GM19193 (cell line): ENCODE measurements around the gene PSMD5.

ENCODE experiments used
- POLR2A ChIP-seq: IDR thresholded peaks from 4 replicates; pipeline ENCODE4 v1.6.1; 2011; ENCODE audit not compliant: insufficient read depth, insufficient read length; ENCODE audit errors: extremely low read depth

Gene PSMD5

DNA sequence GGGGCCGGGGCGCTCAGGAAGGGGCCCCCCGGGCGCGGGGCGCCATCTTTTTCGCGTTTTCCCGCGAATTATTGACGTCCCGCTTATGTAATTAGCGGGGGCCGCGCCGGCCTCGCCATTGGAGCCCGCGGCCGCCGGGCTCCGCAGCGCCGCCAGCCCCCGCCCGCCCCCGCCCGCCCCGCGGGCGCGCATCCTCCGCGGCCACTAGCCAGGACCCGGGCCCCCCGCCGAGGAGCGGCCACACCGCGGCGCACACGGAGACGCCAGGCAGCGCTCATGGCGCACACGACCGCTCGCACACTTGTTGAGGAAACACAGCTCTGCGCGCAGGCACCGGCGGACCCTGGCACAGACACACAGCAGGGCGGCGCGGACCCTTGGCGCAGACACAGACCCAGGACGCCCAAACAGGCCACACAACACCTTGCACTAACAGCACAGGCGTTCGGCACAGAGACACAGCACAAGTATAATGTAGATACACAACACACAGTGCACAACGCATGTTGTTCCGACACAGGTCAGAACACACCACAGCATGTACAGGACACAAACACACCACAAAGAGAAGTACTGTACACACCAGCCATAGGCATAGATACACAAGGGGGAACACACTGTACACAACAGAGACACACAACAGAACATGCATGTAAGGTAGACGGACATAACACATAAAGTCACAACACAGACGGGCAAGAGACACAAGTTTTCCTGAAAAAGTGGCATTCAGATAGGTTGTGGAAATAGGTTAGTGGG, 34.7 kb upstream of the PSMD5 start:
- peak; percentile 64 for TF ChIP-seq POLR2A

DNA sequence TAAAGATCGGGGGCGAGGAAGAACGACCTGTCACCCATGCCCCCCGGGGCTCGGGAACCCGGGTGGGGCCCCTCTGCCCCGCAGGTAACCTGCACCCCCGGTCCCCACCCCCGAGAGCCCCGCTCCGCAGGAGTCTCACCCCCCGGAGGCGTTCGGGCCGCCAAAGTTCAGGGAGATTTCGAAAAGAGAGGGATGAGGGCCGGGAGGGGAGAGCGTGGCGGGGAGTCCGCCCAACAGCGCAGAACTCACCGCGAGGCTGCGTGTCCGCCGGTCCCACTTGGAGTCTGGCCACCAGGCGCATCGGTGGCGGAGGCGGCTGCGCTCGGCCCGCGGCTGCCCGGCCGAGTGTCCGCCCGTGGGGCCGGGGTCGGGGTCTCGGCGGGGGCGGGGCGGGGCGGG, 34.1 kb upstream of the PSMD5 start, which contains the start of gene PHF19:
PHF19 (minus strand) TSS at position 347 of the 399 bp plus-strand sequence. CDS start 2,447 bp downstream, outside the sequence.
- peak; percentile 12 for TF ChIP-seq POLR2A

DNA sequence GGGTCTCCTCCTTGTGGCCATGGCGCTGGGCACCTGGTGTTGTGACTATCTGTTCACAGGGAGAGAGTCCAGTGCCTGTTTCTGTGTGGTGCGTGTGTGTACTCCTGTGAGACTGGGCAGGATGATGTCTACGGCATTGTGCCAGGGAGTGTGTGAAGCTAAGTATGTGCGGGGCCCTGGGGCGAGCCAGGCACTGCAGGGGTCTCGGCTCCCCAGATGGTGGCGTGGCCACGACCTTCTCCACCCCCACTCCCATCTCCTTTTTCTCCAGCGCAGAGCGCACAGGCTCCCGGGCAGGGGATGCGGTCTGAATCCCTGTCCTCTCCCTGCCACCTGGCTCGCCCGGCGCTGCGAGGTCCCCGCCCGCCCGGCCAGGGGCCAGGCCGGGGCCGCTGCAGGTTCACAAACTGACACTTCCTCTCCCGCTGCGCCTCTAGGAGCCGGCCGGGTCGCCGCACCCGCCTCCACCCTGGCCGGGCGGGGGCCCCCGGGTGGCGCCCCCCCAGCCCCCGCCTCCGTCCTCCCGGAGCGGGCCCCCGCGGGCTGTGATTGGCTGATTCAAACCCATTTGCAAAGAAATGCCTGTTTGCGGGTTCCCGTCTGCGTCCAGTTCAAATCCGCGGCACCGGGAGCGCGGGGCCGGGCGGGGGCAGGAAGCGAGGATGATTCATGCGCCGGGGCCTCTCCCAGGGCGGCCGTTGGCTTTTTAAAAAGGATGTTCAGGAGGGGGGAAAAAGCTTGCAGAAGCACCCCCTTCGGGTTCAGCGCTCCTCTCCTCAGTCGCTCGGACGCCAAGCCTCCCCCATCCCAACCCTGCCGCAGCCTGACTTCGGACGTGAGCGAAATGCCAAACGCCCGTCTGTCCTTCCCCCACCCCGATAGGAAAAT, 33.5 kb upstream of the PSMD5 start:
- TF ChIP-seq POLR2A, result peak; percentile 50

DNA sequence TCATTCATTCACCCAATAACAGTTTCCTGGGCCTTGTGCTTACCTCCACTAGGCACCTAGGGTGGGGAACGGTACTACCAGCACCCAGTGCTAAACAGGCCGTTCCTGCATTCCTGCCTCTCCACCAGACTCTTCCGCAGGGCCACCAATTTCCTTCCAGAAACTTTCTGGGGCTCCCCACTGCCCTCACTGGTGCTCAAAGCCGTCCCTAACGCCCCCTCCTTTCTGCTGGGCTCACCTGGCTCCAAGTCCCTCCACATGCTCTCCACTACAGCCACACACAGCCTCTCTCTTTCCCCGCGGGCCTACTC, 32.9 kb upstream of the PSMD5 start:
- TF ChIP-seq POLR2A, result no peak

DNA sequence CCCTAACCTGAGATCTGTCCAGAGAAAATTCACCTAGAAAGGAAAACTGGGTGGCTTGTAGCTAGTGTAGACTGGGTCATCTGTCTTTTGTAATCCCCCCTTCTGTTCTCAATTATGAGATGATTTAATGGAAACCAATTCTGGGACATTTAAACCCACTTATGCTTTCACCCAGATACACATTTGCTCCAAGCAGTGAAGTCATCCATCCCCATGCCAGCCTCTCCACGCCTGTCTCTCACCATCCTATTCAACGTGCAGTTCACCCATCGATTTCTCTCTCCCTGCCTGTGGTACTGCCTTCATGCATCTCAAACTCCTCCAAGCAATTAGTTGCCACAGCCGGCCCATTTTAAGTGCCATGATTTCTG, 32.5 kb upstream of the PSMD5 start:
- no peak for TF ChIP-seq POLR2A

DNA sequence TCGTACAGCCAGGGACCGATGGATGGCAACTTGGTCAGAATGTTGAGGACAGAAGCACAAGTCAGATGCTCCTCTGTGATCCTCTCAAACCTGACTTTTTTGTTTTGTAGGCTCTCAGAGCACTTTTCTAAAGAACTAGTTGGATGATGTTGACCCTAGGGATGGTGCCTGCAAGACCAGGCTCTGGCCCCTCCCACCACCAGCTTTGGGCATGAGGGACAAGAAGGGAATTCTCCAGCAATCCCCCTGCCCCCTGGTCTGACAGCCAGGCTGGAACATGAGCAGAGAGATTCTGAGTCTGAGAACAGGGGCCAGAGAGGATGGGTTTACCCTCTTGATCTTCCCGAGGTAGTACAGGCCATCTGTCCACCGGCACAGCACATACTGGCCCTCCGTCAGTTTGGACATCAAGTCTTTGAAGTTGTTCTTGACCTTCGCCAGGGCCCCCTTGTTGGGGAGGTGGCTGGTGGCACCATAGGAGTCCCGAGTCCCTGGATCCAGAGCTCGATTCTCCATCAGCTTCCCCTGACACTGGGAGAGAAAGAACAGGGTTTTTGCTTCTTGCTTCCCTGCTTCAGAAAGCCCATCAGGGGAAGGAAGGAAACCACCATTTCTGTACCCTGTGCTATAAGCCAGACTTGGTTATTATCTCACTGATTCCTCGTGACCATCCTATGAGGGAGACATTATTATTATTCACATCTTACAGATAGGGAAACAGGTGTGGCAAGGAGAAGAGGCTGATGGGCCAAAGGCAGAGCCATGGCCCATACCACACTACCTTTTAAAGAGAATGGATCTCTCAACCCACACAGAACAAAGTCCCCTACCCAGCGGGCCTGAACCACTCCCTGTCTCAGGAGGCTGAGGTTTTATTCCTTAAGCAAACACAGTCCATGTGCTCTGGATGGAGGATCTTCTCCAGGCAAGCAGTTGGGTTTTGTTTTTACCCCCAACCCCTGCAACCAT, 31.8 kb upstream of the PSMD5 start:
- no peak for TF ChIP-seq POLR2A

DNA sequence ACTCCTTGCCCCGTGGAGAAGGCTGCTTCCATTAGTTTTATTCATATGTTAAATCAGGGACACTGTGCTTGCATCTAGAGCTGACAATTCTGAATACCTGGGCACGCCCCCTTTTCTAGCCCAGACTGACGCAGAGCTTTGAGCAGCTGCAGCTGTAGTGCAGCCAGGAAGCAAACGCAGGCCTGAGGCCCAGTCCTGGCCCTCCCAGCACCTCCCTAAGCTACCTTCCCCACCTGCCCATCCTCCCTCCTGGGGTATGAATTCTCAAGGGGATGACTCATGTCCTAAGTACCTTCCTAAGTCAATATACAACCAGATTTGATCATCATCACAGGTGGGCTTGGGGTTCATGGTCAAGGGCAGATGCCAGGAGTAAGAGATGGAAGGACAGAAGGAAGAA, 30.8 kb upstream of the PSMD5 start:
- TF ChIP-seq POLR2A, result no peak

DNA sequence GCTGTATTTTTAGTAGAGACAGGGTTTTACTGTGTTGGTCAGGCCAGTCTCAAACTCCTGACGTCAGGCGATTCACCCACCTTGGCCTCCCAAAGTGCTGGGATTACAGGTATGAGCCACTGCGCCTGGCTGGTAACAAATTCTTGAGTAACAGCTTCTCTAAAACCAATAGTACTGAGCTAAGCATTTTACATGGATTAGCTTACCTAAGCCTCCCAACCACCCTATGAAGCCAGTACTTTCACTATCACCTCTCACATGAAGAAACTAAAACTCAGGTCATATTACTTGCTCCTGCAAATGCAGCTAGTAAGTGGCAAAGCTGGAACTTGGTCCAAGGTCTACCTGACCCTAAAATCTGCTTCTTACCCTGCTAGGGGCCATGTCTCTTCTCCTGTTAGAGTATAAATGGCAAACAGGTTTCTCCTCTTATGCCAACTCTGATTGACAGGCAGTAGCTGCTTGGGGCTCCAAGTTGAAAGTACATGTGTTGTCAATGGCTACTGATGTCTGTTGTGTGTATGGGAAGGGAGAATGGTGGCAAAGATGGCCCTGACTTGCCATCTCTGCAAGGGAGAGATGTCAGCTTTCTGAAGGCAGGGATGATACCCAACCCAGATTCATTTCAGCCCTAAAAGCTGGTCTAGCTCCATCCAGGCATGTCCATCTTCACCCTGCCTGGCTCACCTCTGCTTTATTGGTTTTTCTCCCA, 30.2 kb upstream of the PSMD5 start:
- TF ChIP-seq POLR2A, result no peak

DNA sequence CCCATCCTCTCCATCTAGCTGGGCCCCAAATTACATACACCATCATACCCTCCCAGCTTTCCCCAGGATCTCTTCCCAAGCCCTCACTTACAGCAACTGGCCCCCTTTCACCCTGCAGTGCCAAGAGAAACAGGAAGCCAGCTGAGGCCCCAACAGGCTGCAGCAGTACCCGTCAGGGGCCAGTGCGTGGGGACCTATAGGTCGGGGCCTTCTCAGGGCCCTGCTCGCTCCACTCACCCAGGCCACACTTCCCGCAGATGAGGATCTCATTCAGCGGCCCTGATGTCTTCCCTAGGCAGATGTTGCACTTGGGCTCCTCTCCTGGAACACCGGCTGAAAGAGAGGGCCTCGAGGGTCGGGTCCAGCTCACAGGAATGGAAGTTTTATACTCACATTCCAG, 27.5 kb upstream of the PSMD5 start:
- no peak for TF ChIP-seq POLR2A

DNA sequence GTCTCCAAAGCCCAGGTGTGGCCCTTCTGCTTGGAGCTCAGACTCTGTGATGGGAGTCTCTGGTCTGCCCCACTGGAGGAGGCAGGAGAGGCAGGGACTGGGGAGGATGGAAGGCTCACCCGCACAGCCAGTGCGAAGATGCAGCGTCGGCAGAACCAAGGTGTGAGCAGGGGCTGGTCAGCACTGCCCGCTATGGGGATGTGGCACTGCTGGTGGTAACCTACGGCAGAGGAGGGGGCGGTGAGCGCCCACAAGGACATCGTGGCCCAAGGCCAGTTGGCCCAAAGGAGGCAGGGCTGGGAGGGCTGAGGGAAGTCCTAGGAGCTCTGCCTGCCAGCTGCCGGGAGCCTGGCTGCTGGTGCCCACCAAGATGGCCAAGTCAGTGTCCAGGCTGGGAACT, 27.0 kb upstream of the PSMD5 start:
- TF ChIP-seq POLR2A, result no peak

DNA sequence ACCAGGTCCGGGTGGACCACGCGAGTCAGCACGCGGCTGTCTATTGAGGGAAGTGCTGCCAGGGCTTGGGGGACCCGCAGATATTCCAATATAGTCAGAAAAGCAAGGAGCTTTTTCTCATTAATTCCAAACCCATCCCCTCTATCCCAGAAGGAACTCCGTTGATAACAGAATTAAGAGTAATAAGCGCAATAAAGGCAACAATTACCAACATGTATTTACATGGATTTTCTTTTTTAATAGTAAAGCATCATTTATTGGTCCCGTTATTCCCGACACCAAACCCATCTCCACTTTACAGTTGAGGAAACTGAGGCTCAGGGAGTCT, 26.6 kb upstream of the PSMD5 start:
- TF ChIP-seq POLR2A, result no peak

DNA sequence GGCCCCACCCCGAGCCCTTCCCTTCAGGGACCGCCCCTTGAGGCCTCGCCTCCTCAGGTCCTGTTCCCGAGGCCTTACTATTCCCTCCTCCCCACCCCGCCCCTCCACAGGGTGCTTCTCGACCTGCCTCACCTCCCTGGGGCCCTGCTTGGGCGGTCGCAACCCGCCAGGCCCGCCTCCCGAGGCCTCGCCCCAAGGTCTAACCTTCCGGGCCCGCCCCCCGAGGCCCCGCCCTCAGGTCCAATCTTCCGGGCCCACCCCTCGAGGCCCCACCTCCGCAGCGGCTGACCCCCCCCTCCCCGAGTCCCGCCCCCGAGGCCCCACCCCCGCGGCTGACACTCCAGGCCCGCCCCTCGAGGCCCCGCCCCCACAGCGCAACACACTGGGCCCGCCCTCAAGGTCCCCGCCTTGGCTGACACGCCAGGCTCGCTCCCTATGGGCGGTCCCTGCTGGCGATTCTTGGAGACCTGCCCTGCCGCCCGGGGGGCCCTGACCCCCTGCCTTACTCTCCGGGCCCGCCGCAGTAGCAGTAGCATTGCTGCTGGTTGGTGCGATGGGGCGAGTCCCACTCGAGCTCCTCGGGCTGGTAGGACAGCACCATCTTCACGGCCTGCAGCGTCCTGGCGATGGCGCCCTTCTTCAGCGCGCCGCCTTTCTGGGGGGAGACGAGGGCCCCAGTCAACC, 26.1 kb upstream of the PSMD5 start:
- peak; percentile 43 for TF ChIP-seq POLR2A

DNA sequence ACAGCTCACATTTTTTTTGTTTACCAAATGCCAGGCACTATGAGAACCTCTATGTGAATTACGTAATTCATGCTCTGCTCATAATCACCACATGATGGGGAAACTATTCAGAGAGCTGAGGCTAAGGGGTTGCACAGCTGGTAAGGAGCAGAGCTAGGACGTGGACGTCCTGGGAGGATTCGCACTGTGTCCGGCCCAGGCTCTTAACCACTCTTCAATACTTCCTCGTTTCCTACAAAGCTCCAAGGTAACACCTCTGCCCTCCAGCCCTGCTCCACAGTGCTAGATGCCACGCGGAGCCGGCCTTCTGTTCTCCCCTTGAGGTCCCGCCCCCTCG, 25.6 kb upstream of the PSMD5 start:
- TF ChIP-seq POLR2A, result no peak

DNA sequence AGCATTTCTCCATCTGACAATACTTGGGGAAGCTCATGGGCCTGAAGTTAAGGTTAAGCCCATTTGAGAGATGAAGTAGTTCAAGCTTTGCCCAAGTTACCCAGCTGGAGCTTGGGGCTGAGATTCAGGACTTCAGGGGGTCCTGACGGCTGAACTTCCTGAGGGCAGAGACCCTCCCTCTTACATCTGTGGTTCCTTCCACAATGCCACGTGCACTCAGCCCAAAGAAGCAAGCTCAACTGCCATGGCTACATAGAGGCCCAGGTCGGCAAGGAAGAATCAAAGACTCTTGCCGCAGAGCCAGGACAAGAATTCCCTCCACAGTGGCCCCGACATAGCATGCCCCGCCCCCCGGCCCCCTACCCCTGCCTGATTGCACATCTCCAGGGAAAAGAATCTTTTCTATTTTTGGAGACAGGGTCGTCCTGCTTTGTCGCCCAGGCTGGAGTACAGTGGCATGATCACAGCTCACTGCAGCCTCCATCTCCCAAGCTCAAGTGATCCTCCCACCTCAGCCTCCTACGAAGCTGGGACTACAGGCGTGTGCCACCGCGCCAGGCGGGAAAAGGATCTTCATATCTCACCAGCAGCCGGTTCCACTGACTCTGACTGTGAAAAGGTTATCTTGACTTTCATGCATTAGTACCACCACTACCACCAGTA, 25.1 kb upstream of the PSMD5 start:
- no peak for TF ChIP-seq POLR2A

DNA sequence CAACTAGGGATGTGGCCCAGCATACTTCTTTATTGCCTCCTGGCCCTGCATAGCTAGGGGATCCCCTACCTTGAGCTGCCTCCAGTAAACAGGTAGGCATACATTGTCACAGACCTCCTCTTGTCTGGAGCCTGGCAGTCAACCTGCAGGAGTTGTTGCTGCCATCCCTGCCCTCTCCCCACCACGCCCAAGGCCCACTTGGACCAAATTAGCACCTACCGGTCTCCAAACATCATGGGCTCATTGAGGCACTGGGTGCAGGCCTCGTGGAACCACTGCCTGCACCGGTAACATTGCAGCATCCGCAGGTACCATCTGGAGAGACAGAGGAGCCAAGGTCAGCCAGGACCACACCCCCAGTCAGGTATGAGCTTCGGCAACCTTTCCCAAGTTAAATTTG, 23.9 kb upstream of the PSMD5 start:
- no peak for TF ChIP-seq POLR2A
